NCI-H2196 (cell line): ENCODE results near the gene CRACR2A.

Source experiments
- DNase-seq: peaks from one replicate; lab custom pipeline; 2025; ENCODE audit not compliant: unreplicated experiment; lab: John Stamatoyannopoulos, UW

The CRACR2A gene

GRCh38 chr12:3600039-3600720, 152.7 kb downstream of the CRACR2A start:
- no peak for DNase-seq

- DNase-seq = no peak
Observed at GRCh38 chr12:3598896-3599860, 153.7 kb downstream of the CRACR2A start.

- DNase-seq = no peak
Observed at GRCh38 chr12:3597526-3598210, 155.2 kb downstream of the CRACR2A start.

- DNase-seq = no peak
Observed at GRCh38 chr12:3596703-3597415, 156.1 kb downstream of the CRACR2A start.

GRCh38 chr12:3595721-3596120, 157.2 kb downstream of the CRACR2A start:
- no peak for DNase-seq

GRCh38 chr12:3594966-3595365, 157.9 kb downstream of the CRACR2A start:
- DNase-seq = no peak

- no peak for DNase-seq
Observed at GRCh38 chr12:3593906-3594483, 158.9 kb downstream of the CRACR2A start.

- no peak for DNase-seq
Observed at GRCh38 chr12:3592856-3593625, 159.9 kb downstream of the CRACR2A start.

- no peak for DNase-seq
Observed at GRCh38 chr12:3589745-3590144, 163.2 kb downstream of the CRACR2A start.

GRCh38 chr12:3587402-3588013, 165.4 kb downstream of the CRACR2A start:
- no peak for DNase-seq

- no peak for DNase-seq
Observed at GRCh38 chr12:3583656-3584334, 169.1 kb downstream of the CRACR2A start.

- no peak for DNase-seq
Observed at GRCh38 chr12:3580094-3580749, 172.7 kb downstream of the CRACR2A start.

- no peak for DNase-seq
Observed at GRCh38 chr12:3579446-3580093, 173.3 kb downstream of the CRACR2A start.

- DNase-seq = no peak
Observed at GRCh38 chr12:3578557-3578956, 174.4 kb downstream of the CRACR2A start.

GRCh38 chr12:3576891-3577290, 176.0 kb downstream of the CRACR2A start:
- DNase-seq = no peak

- DNase-seq = no peak
Observed at GRCh38 chr12:3574986-3575385, 177.9 kb downstream of the CRACR2A start.

GRCh38 chr12:3572560-3572959, 180.3 kb downstream of the CRACR2A start:
- DNase-seq = no peak

GRCh38 chr12:3571724-3572123, 181.2 kb downstream of the CRACR2A start:
- DNase-seq = no peak
